ENCODE results near the gene REC114. TPM values are rescaled to one million over a fixed set of nuclear protein-coding genes. Genes with fewer than 3 reads are reported as not detected.
A peak's percentile ranks its signal among the peaks of the same experiment; 100 is the strongest.

The REC114 gene
- total and polyA plus RNA-seq, 11 donors = 0.23 to 0.82 (median 0.48) TPM; not detected in 7

DNA sequence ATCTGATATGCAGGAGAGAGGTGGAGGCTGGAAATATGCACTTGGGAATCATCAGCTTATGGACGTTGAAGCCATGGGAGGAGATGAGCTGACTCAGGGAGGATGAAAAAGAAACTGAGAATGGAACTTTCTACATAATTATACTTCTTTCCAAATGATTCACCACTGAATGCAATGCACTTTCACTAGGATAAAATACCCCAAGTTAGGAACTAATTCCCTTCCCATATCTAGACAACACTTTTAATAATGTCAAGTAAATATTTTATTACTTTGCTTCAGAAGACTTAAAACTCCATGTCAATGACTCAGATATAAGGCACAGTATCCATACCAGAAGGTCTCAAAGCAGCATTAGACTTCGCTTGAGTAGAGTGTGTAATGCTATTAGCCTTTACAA lies 166.0 kb downstream of the REC114 start:
- Histone ChIP-seq H3K4me1 (peaks cover 6 to 91% (median 55%) of the 10 kb centered on the region in 12 donors), H3K36me3 (no peaks in the 10 kb centered on the region), H3K4me3 (no peak overlapping the region), H3K27me3 (no peaks in the 10 kb centered on the region), H3K9me3 (no peaks in the 10 kb centered on the region), H3K27ac (peak overlapping the region in 2 of 12 donors; percentile 11 to 24)
- no peak for TF ChIP-seq POLR2A (IDR thresholded peaks at IDR 0.05)
- TF ChIP-seq, protein P1, sequence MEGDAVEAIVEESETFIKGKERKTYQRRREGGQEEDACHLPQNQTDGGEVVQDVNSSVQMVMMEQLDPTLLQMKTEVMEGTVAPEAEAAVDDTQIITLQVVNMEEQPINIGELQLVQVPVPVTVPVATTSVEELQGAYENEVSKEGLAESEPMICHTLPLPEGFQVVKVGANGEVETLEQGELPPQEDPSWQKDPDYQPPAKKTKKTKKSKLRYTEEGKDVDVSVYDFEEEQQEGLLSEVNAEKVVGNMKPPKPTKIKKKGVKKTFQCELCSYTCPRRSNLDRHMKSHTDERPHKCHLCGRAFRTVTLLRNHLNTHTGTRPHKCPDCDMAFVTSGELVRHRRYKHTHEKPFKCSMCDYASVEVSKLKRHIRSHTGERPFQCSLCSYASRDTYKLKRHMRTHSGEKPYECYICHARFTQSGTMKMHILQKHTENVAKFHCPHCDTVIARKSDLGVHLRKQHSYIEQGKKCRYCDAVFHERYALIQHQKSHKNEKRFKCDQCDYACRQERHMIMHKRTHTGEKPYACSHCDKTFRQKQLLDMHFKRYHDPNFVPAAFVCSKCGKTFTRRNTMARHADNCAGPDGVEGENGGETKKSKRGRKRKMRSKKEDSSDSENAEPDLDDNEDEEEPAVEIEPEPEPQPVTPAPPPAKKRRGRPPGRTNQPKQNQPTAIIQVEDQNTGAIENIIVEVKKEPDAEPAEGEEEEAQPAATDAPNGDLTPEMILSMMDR (IDR thresholded peaks at IDR 0.05) = no peak
- intact Hi-C loops (cut with DNase I) = no loop called here
- peak in 1 of 4 donors; percentile 15 for ATAC-seq
- 49 to 57% (median 56%) methylated on average over 2 of the region's 2 CpGs for WGBS, 4 donors
- DNase-seq = no peak

Other genes with a start within 250 kb of the REC114 start
- gene HCN4, start 74.2 kb upstream of the REC114 start, total RNA-seq = 10 to 100 TPM in 4 of 9 donors, 1 to 10 TPM in 5; 6.0 to 23.0 (median 9.7) TPM
- 1 to 10 TPM; 5.1 to 8.3 TPM for gene HCN4, start 74.2 kb upstream of the REC114 start, polyA plus RNA-seq
- 100 to 1,000 TPM; 166 to 264 (median 205) TPM for gene NPTN, start 190.2 kb downstream of the REC114 start, total RNA-seq
- gene NPTN, start 190.2 kb downstream of the REC114 start, polyA plus RNA-seq = 100 to 1,000 TPM in 1 of 2 donors, 10 to 100 TPM in 1; 89.3 to 194 TPM
- 100 to 1,000 TPM in 1 of 9 donors, 10 to 100 TPM in 8; 32.0 to 127 (median 53.3) TPM for gene CD276, start 241.2 kb downstream of the REC114 start, total RNA-seq
- gene CD276, start 241.2 kb downstream of the REC114 start, polyA plus RNA-seq = 10 to 100 TPM; 29.1 to 85.4 TPM